LNCAP (cell line): ENCODE data around the gene GNAS-AS1.

Experiments used
- CTCF ChIP-seq: fragments of 450-650 bp; IDR thresholded peaks from 2 replicates; pipeline ENCODE4 v1.5.1; 2017; ENCODE audit warnings: mild to moderate bottlenecking

Gene GNAS-AS1

GRCh38 chr20:58894652-58895447 is 44.1 kb upstream of the GNAS-AS1 start:
- TF ChIP-seq CTCF = no peak

- no peak for TF ChIP-seq CTCF
Measured at GRCh38 chr20:58893355-58894120, 42.8 kb upstream of the GNAS-AS1 start.

GRCh38 chr20:58892932-58893224 is 42.2 kb upstream of the GNAS-AS1 start:
- no peak for TF ChIP-seq CTCF

- TF ChIP-seq CTCF = peak; percentile 22; the same call in 1 of the 2 replicates
Measured at GRCh38 chr20:58892141-58892931, 41.6 kb upstream of the GNAS-AS1 start.

- no peak for TF ChIP-seq CTCF
Measured at GRCh38 chr20:58891718-58892140, 41.0 kb upstream of the GNAS-AS1 start.

GRCh38 chr20:58891086-58891717 is 40.5 kb upstream of the GNAS-AS1 start:
- TF ChIP-seq CTCF = no peak

GRCh38 chr20:58890518-58891085 is 39.9 kb upstream of the GNAS-AS1 start:
- TF ChIP-seq CTCF = no peak
